ENCODE results near the gene MAP4. TPM values are rescaled to one million over a fixed set of nuclear protein-coding genes. Genes with fewer than 3 reads are reported as not detected.

The MAP4 gene
- total and polyA plus RNA-seq, 10 donors, result 22.3 to 163 (median 100) TPM

DNA sequence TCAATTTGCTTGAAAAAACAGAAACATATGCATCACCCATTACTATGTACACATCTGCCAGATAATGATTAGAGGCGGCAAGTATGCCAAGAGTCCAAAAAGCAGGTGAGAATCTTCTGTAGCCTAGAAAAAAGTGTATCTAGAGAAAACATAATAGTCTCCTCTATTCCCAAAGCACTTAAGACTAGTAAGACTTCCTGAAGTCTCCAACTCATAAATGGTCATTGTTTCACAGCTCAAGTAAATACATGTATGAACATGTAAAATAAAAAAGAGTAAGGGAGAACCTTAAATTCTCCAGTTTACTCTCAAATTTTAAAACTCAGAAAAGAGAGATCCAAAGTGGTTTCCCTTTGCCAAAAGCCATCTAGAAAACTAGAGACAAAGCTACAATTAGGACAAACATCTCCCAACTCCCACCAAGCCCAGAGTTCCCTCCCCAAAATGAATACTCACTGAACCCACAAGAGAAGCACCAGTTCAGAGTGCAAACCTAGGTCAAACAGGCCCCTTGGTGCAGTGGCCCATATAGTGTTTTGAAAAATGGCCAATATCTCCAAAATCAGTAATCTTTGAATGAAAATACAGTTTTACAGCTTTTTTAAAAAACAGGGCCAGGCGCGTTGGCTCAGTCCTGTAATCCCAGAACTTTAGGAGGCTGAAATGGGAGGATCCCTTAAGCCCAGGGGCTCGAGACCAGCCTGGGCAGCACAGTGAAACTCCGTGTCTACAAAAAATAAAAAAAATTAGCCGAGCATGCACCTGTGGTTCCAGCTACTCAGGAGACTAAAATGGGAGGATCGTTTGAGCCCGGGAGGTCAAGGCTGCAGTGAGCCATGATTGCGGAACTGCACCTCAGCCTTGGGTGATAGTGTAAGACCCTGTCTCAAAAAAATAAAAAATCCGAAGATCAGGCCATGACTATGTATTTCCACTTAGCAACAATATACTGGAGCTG lies 11.0 kb upstream of the MAP4 start:
- H3K27ac ChIP-seq, result no peak overlapping the region
- no peaks in the 10 kb centered on the region for H3K36me3 ChIP-seq
- WGBS, 5 donors, result 77 to 90% (median 80%) methylated on average over 10 of the region's 10 CpGs
- no peaks in the 10 kb centered on the region for H3K27me3 ChIP-seq (replicated peaks in 1 of 7)
- no peak overlapping the region for H3K4me3 ChIP-seq
- H3K9me3 ChIP-seq, result no peaks in the 10 kb centered on the region
- intact Hi-C loops (cut with DNase I; ENCODE audit: low total_unique reads), result no loop called here
- no peak for DNase-seq
- peaks cover 0 to 58% (median 19%) of the 10 kb centered on the region in 6 donors for H3K4me1 ChIP-seq
- TF ChIP-seq POLR2AphosphoS5 (IDR thresholded peaks at IDR 0.05), result no peak
- TF ChIP-seq POLR2A (IDR thresholded peaks at IDR 0.05), result no peak
- TF ChIP-seq CTCF (IDR thresholded peaks at IDR 0.05 in 8 of 11, conservative IDR thresholded peaks at IDR 0.05 in 3 of 11), result no peak

DNA sequence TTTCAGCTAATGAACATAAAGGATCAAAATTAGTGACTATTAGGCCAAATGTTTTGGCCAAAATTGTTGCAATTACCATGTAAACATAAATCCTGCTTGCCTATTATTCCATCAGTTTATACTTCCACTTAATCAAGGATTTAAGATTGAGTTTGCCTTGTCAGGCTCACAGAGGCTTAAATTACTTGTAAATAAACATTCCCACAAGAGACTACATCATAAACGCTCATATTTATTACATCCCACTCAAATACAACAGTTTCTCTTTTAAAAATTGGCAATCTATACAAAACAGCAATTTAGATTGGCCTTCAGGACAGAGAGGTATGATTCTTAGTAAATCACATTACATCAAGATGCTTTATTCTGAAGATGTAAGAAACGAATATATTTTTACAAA lies 9.9 kb upstream of the MAP4 start:
- Histone ChIP-seq H3K9me3 (no peaks in the 10 kb centered on the region), H3K4me1 (peaks cover 0 to 60% (median 18%) of the 10 kb centered on the region in 6 donors), H3K36me3 (no peaks in the 10 kb centered on the region), H3K4me3 (no peak overlapping the region), H3K27ac (no peak overlapping the region), H3K27me3 (replicated peaks in 1 of 7) (no peaks in the 10 kb centered on the region)
- no peak for DNase-seq
- intact Hi-C loops (cut with DNase I; ENCODE audit: low total_unique reads), result no loop called here
- TF ChIP-seq POLR2A (IDR thresholded peaks at IDR 0.05) (no peak), POLR2AphosphoS5 (IDR thresholded peaks at IDR 0.05) (no peak), CTCF (IDR thresholded peaks at IDR 0.05 in 8 of 11, conservative IDR thresholded peaks at IDR 0.05 in 3 of 11) (no peak)
- 75 to 89% (median 80%) methylated on average over 2 of the region's 2 CpGs for WGBS, 5 donors

DNA sequence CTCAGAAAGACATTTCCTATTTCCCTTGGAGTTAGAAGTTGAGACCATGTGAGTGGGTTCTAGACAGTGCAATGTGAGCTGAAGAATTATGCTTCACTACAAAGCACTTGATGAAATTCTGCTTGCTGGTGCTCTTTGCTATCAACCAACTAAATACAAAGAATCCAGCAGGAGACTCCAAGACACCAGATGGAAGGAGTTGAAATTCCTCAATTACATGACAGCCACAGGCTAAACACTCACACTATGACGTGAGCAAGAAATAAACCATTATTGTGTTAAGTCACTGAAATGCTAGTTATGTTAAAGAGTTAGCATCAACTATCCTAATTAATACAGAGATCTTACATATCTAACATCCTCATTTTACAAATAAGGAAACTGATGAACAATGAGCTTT lies 8.2 kb upstream of the MAP4 start:
- 74 to 88% (median 81%) methylated on average over 1 of the region's 1 CpG for WGBS, 5 donors

More for the DNA sequence above, 8.2 kb upstream of the MAP4 start:
- TF ChIP-seq POLR2AphosphoS5 (IDR thresholded peaks at IDR 0.05) (no peak), POLR2A (IDR thresholded peaks at IDR 0.05) (no peak), CTCF (IDR thresholded peaks at IDR 0.05 in 8 of 11, conservative IDR thresholded peaks at IDR 0.05 in 3 of 11) (no peak)
- no peak for DNase-seq
- Histone ChIP-seq H3K4me1 (peaks cover 0 to 66% (median 18%) of the 10 kb centered on the region in 6 donors), H3K36me3 (no peaks in the 10 kb centered on the region), H3K4me3 (no peak overlapping the region), H3K9me3 (no peaks in the 10 kb centered on the region), H3K27ac (no peak overlapping the region), H3K27me3 (replicated peaks in 1 of 7) (no peaks in the 10 kb centered on the region)
- intact Hi-C loops (cut with DNase I; ENCODE audit: low total_unique reads), result no loop called here
